H1 (cell line): ENCODE results near the gene CSF1. TPM values are rescaled to one million over a fixed set of nuclear protein-coding genes. Genes with fewer than 3 reads are reported as not detected.

ENCODE experiments used
- CTCF ChIA-PET: fragments of 300-600 bp; sonication (Branson Sonifier 250); formaldehyde crosslinking; loops from one replicate; lab custom pipeline; 2021; ENCODE audit not compliant: partially characterized antibody; lab: Charles Lee
- POLR2A ChIA-PET: fragments of 300-600 bp; sonication (Branson Sonifier 250); formaldehyde crosslinking; loops from one replicate; lab custom pipeline; 2021; ENCODE audit warnings: inconsistent platforms; ENCODE audit not compliant: partially characterized antibody; lab: Charles Lee
- DNase-seq, 2 experiments: peaks; one replicate each; pipeline versions ENCODE4 v3.0.0 to v3.0.0-alpha.2; 2010 to 2022; ENCODE audit warnings: low spot score in 2 of 2, low read depth in 1 of 2, mixed read lengths in 1 of 2
- FAIRE-seq: peaks from 2 replicates; lab custom pipeline; 2011; peaks lifted over from hg19 to GRCh38; lab: Jason Lieb, UNC
- H2AFZ ChIP-seq: 2 replicates; pipeline ENCODE4 v1.8.1; 2012; ENCODE audit warnings: low read length, inconsistent platforms
- H2AK5ac ChIP-seq: 2 replicates; pipeline ENCODE4 v1.6.1; 2013; ENCODE audit warnings: low read depth, low read length
- H2BK120ac ChIP-seq: replicated peaks from 2 replicates; pipeline ENCODE3; 2013; ENCODE audit warnings: low read depth, low read length, inconsistent platforms
- H2BK12ac ChIP-seq: 2 replicates; pipeline ENCODE4 v1.6.1; 2013; ENCODE audit warnings: low read depth, low read length
- H2BK15ac ChIP-seq: 2 replicates; pipeline ENCODE4 v1.6.1; 2013; ENCODE audit warnings: low read length
- H2BK20ac ChIP-seq: 2 replicates; pipeline ENCODE4 v1.6.1; 2013; ENCODE audit warnings: low read length
- H2BK5ac ChIP-seq: 2 replicates; pipeline ENCODE4 v1.6.1; 2013; ENCODE audit warnings: low read depth, low read length
- H3K14ac ChIP-seq: 2 replicates; pipeline ENCODE4 v1.6.1; 2013; ENCODE audit warnings: inconsistent platforms; ENCODE audit not compliant: insufficient read length
- H3K18ac ChIP-seq: 2 replicates; pipeline ENCODE4 v1.6.1; 2013; ENCODE audit warnings: low read length; ENCODE audit errors: extremely low read depth
- H3K23ac ChIP-seq: 2 replicates; pipeline ENCODE4 v1.6.1; 2013; ENCODE audit warnings: inconsistent platforms; ENCODE audit not compliant: insufficient read length
- H3K23me2 ChIP-seq: 2 replicates; pipeline ENCODE4 v1.6.1; 2013; ENCODE audit warnings: low read depth, low read length
- H3K27ac ChIP-seq: 2 replicates; pipeline ENCODE4 v1.6.1; 2011; ENCODE audit warnings: low read depth, low read length, inconsistent platforms
- H3K27me3 ChIP-seq, 4 experiments: replicated peaks in 1 of 4; 1 replicate in 1 of 4; 2 replicates in 3 of 4; pipeline versions ENCODE4 v1.6.1 to v1.8.1; 2011 to 2013; ENCODE audit warnings: low read length in 3 of 4, mild to moderate bottlenecking in 3 of 4, inconsistent platforms in 2 of 4, mixed read lengths in 2 of 4, moderate library complexity in 1 of 4; ENCODE audit not compliant: control insufficient read depth in 3 of 4, insufficient read depth in 3 of 4; ENCODE audit errors: extremely low read depth in 1 of 4
- H3K36me3 ChIP-seq, 4 experiments: 2 replicates each; pipeline versions ENCODE4 v1.6.1 to v1.8.1; 2011 to 2013; ENCODE audit warnings: mild to moderate bottlenecking in 4 of 4, low read length in 3 of 4, moderate library complexity in 2 of 4, control low read depth in 1 of 4, inconsistent platforms in 1 of 4; ENCODE audit not compliant: insufficient read depth in 4 of 4, control insufficient read depth in 2 of 4
- H3K4ac ChIP-seq: replicated peaks from 2 replicates; pipeline ENCODE3; 2013; ENCODE audit warnings: low read length, low read depth, mixed read lengths, inconsistent platforms; ENCODE audit not compliant: insufficient read length
- H3K4me1 ChIP-seq, 4 experiments: replicated peaks in 1 of 4; 1 replicate in 1 of 4; 2 replicates in 3 of 4; pipeline versions ENCODE4 v1.6.1 to v1.8.1; 2011 to 2013; ENCODE audit warnings: low read length in 3 of 4, inconsistent platforms in 2 of 4, mixed read lengths in 1 of 4; ENCODE audit not compliant: insufficient read depth in 4 of 4, control insufficient read depth in 3 of 4
- H3K4me2 ChIP-seq, 2 experiments: 2 replicates each; pipeline versions ENCODE4 v1.6.1 to v1.8.1; 2011 to 2013; ENCODE audit warnings: low read depth in 2 of 2, low read length in 2 of 2, control low read depth in 1 of 2, inconsistent platforms in 1 of 2, mild to moderate bottlenecking in 1 of 2; ENCODE audit not compliant: insufficient read depth in 1 of 2
- H3K4me3 ChIP-seq, 4 experiments: fragments of 200-600, 300-600 bp in 1 of 4; sonication (generic), shearing (Covaris generic), sonication (Bioruptor Twin) in 1 of 4; 2 replicates each; pipeline versions ENCODE4 v1.5.1 to v1.8.1; 2011 to 2016; ENCODE audit warnings: low read length in 4 of 4, low read depth in 3 of 4, control low read depth in 2 of 4, inconsistent platforms in 2 of 4, mild to moderate bottlenecking in 2 of 4, mixed read lengths in 1 of 4, moderate library complexity in 1 of 4; ENCODE audit not compliant: insufficient read depth in 2 of 4; ENCODE audit errors: extremely low read depth in 1 of 4
- H3K56ac ChIP-seq: replicated peaks from 2 replicates; pipeline ENCODE3; 2013; ENCODE audit warnings: low read depth, mild to moderate bottlenecking, mixed read lengths, low read length, inconsistent platforms; ENCODE audit not compliant: insufficient read length
- H3K79me1 ChIP-seq: 2 replicates; pipeline ENCODE4 v1.6.1; 2013; ENCODE audit warnings: low read depth, low read length, control low read depth
- H3K79me2 ChIP-seq, 2 experiments: 2 replicates each; pipeline versions ENCODE4 v1.6.1 to v1.8.1; 2012 to 2013; ENCODE audit warnings: low read length in 2 of 2, mild to moderate bottlenecking in 2 of 2, inconsistent platforms in 1 of 2; ENCODE audit not compliant: insufficient read depth in 2 of 2, control insufficient read depth in 1 of 2
- H3K9ac ChIP-seq, 4 experiments: replicated peaks in 1 of 4; 1 replicate in 1 of 4; 2 replicates in 3 of 4; pipeline versions ENCODE4 v1.6.1 to v1.8.1; 2011 to 2013; ENCODE audit warnings: low read depth in 3 of 4, low read length in 3 of 4, control low read depth in 2 of 4, mild to moderate bottlenecking in 2 of 4, moderate library complexity in 2 of 4, inconsistent platforms in 1 of 4; ENCODE audit errors: extremely low read depth in 1 of 4
- H3K9me3 ChIP-seq, 2 experiments: 2 replicates each; pipeline versions ENCODE4 v1.6.1 to v1.8.1; 2012 to 2013; ENCODE audit warnings: mild to moderate bottlenecking in 2 of 2, moderate library complexity in 2 of 2, control low read depth in 1 of 2, inconsistent platforms in 1 of 2, low read depth in 1 of 2, low read length in 1 of 2, mixed read lengths in 1 of 2; ENCODE audit not compliant: insufficient read depth in 2 of 2
- H4K20me1 ChIP-seq, 2 experiments: replicated peaks in 1 of 2; 2 replicates each; pipeline versions ENCODE3 to v1.8.1; 2011 to 2013; ENCODE audit warnings: inconsistent platforms in 2 of 2, low read length in 2 of 2, mild to moderate bottlenecking in 1 of 2; ENCODE audit not compliant: insufficient read depth in 2 of 2, control insufficient read depth in 1 of 2
- H4K5ac ChIP-seq: 2 replicates; pipeline ENCODE4 v1.6.1; 2013; ENCODE audit warnings: low read length, low read depth, mixed read lengths, inconsistent platforms; ENCODE audit not compliant: insufficient read length
- H4K8ac ChIP-seq: 2 replicates; pipeline ENCODE4 v1.8.0; 2013; ENCODE audit warnings: mild to moderate bottlenecking, moderate library complexity, low read length, inconsistent platforms; ENCODE audit not compliant: insufficient read depth; ENCODE audit errors: extremely low read depth
- H4K91ac ChIP-seq: replicated peaks from 2 replicates; pipeline ENCODE3; 2013; ENCODE audit warnings: low read length, mixed read lengths, inconsistent platforms; ENCODE audit not compliant: insufficient read length
- RNF2 ChIP-seq: fragments of 200-900, 300-1000 bp; sonication (generic); IDR thresholded peaks from 2 replicates; pipeline ENCODE4 v1.7.1; 2016; ENCODE audit warnings: borderline replicate concordance, low read depth, mild to moderate bottlenecking, antibody characterized with exemption, low read length; ENCODE audit not compliant: poor library complexity, severe bottlenecking; ENCODE audit errors: missing control alignments
- WGBS, 2 experiments: shearing (Covaris generic) in 1 of 2; methylation state at CpG; one replicate each; pipeline versions ENCODE4 v1.1.6 to v1.1.7; 2013 to 2015; ENCODE audit warnings: low lambda C conversion rate in 2 of 2, mixed read lengths in 2 of 2, inconsistent platforms in 1 of 2, low coverage in 1 of 2, missing lambda C conversion rate in 1 of 2; ENCODE audit not compliant: insufficient replicate concordance in 2 of 2, insufficient coverage in 1 of 2, insufficient read length in 1 of 2; ENCODE audit errors: extremely low coverage in 1 of 2, missing lambda C conversion rate in 1 of 2; 5-methylcytosine and 5-hydroxymethylcytosine counted together
- polyA plus RNA-seq, 7 experiments: library from polyadenylated mRNA; depleted of rRNA in 3 of 7; stranded (reverse) in 5 of 7; unstranded in 2 of 7; fragments of >200 nt in 5 of 7; fragments of 200-250 nt in 2 of 7; gene quantifications; 1 replicate in 5 of 7; 2 replicates in 1 of 7; 4 replicates in 1 of 7; pipeline versions ENCODE4 v1.2.1 to v1.2.3, GENCODE V29; 2011 to 2013; ENCODE audit warnings: missing spikeins in 2 of 7, mixed read lengths in 2 of 7
- total RNA-seq: library from RNA; stranded (reverse); fragmentation: NEBNext Ultra II Directional; extraction: Animal tissue kit (Norgen Biotek cat#: 25700); gene quantifications from 2 replicates; pipeline ENCODE4 v1.2.1, GENCODE V29; 2021

CSF1 gene
- total and polyA plus RNA-seq, 2 of the 8 experiments (the other 6 are each of a cell fraction or from before 2014, with no cell fraction given), result 3.3 to 5.4 TPM

GRCh38 chr1:109884242-109884891 is 26.3 kb upstream of the CSF1 start:
- ChIA-PET POLR2A (no interaction called here), CTCF (interaction anchor here (0.9 to 2.2 kb wide), 5 partner anchors 19 to 99 kb away, joined by 3 to 9 read pairs (median 3); no protein-coding TSS in a partner anchor)
- H2BK120ac ChIP-seq, result no peak overlapping the region
- H3K27ac ChIP-seq, result no peak overlapping the region
- no peaks in the 10 kb centered on the region for H3K79me2 ChIP-seq
- H3K4me1 ChIP-seq, result peaks cover 0 to 3% (median under 1%) of the 10 kb centered on the region in 4 experiments; a peak in 3 of 7 replicates
- no peaks in the 10 kb centered on the region for H3K36me3 ChIP-seq
- no peak overlapping the region for H3K4ac ChIP-seq
- no peak overlapping the region for H4K8ac ChIP-seq
- H4K91ac ChIP-seq, result no peak overlapping the region
- H3K23me2 ChIP-seq, result no peaks in the 10 kb centered on the region
- no peaks in the 10 kb centered on the region for H3K79me1 ChIP-seq
- H4K20me1 ChIP-seq, result no peaks in the 10 kb centered on the region
- no peak overlapping the region for H3K23ac ChIP-seq
- H2BK12ac ChIP-seq, result no peak overlapping the region
- no peak for TF ChIP-seq RNF2
- H3K14ac ChIP-seq, result no peak overlapping the region
- 92% methylated on average over 8 of the region's 8 CpGs; no CpG with 5 or more reads in 1 of the 2 experiments for WGBS, 2 experiments
- no peak overlapping the region for H3K56ac ChIP-seq
- DNase-seq (no peak), FAIRE-seq (no peak)
- no peaks in the 10 kb centered on the region; a peak in 1 of 7 replicates for H3K27me3 ChIP-seq
- no peak overlapping the region for H2BK15ac ChIP-seq
- no peak overlapping the region for H2AK5ac ChIP-seq
- H3K9ac ChIP-seq, result no peak overlapping the region
- H2BK5ac ChIP-seq, result no peak overlapping the region
- H4K5ac ChIP-seq, result no peak overlapping the region
- H3K4me2 ChIP-seq, result no peak overlapping the region
- H3K4me3 ChIP-seq, result no peak overlapping the region
- H2AFZ ChIP-seq, result no peak overlapping the region
- H3K18ac ChIP-seq, result no peak overlapping the region
- no peaks in the 10 kb centered on the region for H3K9me3 ChIP-seq
- H2BK20ac ChIP-seq, result no peak overlapping the region
